NB4 (cell line): ENCODE results near the gene ALX4.

Experiments
- DNase-seq: peaks from one replicate; pipeline ENCODE4 v3.0.0; 2010; ENCODE audit warnings: low read depth
- H3K4me3 ChIP-seq: one replicate; pipeline ENCODE4 v1.5.1; 2011; ENCODE audit warnings: mild to moderate bottlenecking, low read depth, low read length, moderate library complexity
- CTCF ChIP-seq: IDR thresholded peaks from one replicate; pipeline ENCODE4 v1.5.1; 2012; ENCODE audit warnings: low read depth, low read length
- MYC ChIP-seq: IDR thresholded peaks from 2 replicates; pipeline ENCODE4 v1.6.1; 2011; ENCODE audit warnings: low read depth, low read length
- POLR2A ChIP-seq: IDR thresholded peaks from 2 replicates; pipeline ENCODE4 v1.6.1; 2011; ENCODE audit warnings: mild to moderate bottlenecking; ENCODE audit not compliant: insufficient read length; ENCODE audit errors: extremely low read depth
- TF ChIP-seq, protein P1 (sequence below): IDR thresholded peaks from 2 replicates; pipeline ENCODE4 v1.6.1; 2011; ENCODE audit warnings: low read depth, low read length

ALX4 gene

DNA sequence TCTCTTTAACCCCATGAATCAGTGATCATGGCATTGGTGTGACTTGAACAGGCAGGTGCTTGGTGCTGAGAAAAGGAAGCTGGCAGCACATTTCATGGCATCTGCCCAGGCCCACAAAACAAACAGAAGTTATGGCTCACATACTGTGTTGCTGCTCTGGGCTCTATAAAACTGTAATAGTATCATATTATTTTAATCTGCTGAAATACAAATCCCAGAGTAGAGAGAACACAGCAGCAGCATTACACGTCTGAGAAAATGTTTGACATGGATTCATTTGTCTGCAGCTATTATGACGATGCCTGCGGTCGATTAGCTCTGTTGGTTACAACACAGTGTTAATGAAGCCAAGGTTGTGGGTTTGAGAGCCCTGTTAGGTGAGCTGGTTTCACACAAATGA lies 80.8 kb downstream of the ALX4 start:
- no peak overlapping the region for H3K4me3 ChIP-seq
- TF ChIP-seq, protein P1, sequence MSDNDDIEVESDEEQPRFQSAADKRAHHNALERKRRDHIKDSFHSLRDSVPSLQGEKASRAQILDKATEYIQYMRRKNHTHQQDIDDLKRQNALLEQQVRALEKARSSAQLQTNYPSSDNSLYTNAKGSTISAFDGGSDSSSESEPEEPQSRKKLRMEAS, result no peak
- TF ChIP-seq POLR2A, result no peak
- no peak for DNase-seq

- H3K4me3 ChIP-seq, result no peak overlapping the region
- no peak for TF ChIP-seq CTCF
- no peak for TF ChIP-seq POLR2A
- TF ChIP-seq, protein P1, result no peak
- no peak for TF ChIP-seq MYC
These were observed 81.6 kb downstream of the ALX4 start for GRCh38 chr11:44228379-44228778.

DNA sequence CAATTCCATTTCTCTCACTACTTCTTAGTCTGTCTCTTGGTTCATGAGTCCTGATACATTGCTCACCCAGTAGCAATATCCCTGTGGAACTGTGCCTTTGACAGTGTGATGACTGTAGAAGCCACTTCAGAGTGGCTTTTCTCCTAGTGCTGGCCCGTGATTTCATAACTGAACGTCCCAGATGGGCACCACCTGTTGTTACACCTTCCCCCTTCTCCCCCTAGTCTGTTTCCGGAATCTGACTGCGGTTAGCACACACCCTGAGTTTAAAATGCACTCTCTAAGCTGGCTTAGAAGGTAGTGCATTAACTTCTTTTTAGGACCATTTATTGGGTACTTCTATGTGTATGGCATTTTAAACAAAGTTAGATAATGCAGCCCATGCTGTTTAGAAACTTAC lies 83.0 kb downstream of the ALX4 start:
- TF ChIP-seq MYC, result no peak
- DNase-seq, result no peak
- H3K4me3 ChIP-seq, result no peak overlapping the region

More at GRCh38 chr11:44228379-44228778, 81.6 kb downstream of the ALX4 start:
- DNase-seq, result no peak

GRCh38 chr11:44226490-44226889 lies 83.4 kb downstream of the ALX4 start:
- TF ChIP-seq CTCF (no peak), POLR2A (no peak), MYC (no peak)
- TF ChIP-seq, protein P1, result no peak
- DNase-seq, result no peak
- no peak overlapping the region for H3K4me3 ChIP-seq

GRCh38 chr11:44224867-44225501 lies 85.0 kb downstream of the ALX4 start:
- H3K4me3 ChIP-seq, result no peak overlapping the region
- TF ChIP-seq POLR2A (no peak), CTCF (no peak), MYC (no peak)
- TF ChIP-seq, protein P1, result no peak
- no peak for DNase-seq

GRCh38 chr11:44223238-44223637 lies 86.7 kb downstream of the ALX4 start:
- H3K4me3 ChIP-seq, result no peak overlapping the region
- TF ChIP-seq MYC (no peak), CTCF (no peak), POLR2A (no peak)
- TF ChIP-seq, protein P1, result no peak
- DNase-seq, result no peak

- DNase-seq, result no peak
- H3K4me3 ChIP-seq, result no peak overlapping the region
- no peak for TF ChIP-seq CTCF
- no peak for TF ChIP-seq POLR2A
- no peak for TF ChIP-seq MYC
- TF ChIP-seq, protein P1, result no peak
These were observed 87.9 kb downstream of the ALX4 start for GRCh38 chr11:44221992-44222391.
